OCI-LY7 (cell line): ENCODE measurements around the gene ALDH9A1.

ENCODE experiments used
- CTCF ChIP-seq: fragments of 200-600 bp; sonication (generic); conservative IDR thresholded peaks from 2 replicates; pipeline ENCODE4 v1.5.1; 2014; ENCODE audit warnings: mild to moderate bottlenecking, antibody characterized with exemption, low read length, moderate library complexity, mixed read lengths
- EZH2phosphoT487 ChIP-seq: fragments of 200-600 bp; sonication (generic); IDR thresholded peaks from 2 replicates; pipeline ENCODE4 v1.6.1; 2018; ENCODE audit warnings: low read depth, borderline replicate concordance, mild to moderate bottlenecking, mixed run types, antibody characterized with exemption, low read length, moderate library complexity, mixed read lengths

- TF ChIP-seq EZH2phosphoT487 (no peak), CTCF (no peak)
Measured at GRCh38 chr1:165680303-165680702, 18.1 kb downstream of the ALDH9A1 start.
